GM18858 (cell line): ENCODE results near the gene MAGEA6.
"Not testable (repeated sequence)": the region's sequence is repeated elsewhere in the genome, so short reads cannot be mapped to it uniquely, and the experiment has no call there.

Experiments used
- ATAC-seq: cut with Tn5 transposase; IDR thresholded peaks from one replicate; pipeline ENCODE4 v1.9.1; 2021; ENCODE audit not compliant: unreplicated experiment

Gene MAGEA6

GRCh38 chrX:152769549-152770289, at the start of gene MAGEA6:
Gene MAGEA6, minus strand, starts transcription at chrX:152769689. Its CDS starts 2,039 bp downstream, at chrX:152767650.
- not testable (repeated sequence) for ATAC-seq

- ATAC-seq, result no peak
Measured at GRCh38 chrX:152819266-152819665, 49.8 kb upstream of the MAGEA6 start.

- no peak for ATAC-seq
Measured at GRCh38 chrX:152818356-152818755, 48.9 kb upstream of the MAGEA6 start.

DNA sequence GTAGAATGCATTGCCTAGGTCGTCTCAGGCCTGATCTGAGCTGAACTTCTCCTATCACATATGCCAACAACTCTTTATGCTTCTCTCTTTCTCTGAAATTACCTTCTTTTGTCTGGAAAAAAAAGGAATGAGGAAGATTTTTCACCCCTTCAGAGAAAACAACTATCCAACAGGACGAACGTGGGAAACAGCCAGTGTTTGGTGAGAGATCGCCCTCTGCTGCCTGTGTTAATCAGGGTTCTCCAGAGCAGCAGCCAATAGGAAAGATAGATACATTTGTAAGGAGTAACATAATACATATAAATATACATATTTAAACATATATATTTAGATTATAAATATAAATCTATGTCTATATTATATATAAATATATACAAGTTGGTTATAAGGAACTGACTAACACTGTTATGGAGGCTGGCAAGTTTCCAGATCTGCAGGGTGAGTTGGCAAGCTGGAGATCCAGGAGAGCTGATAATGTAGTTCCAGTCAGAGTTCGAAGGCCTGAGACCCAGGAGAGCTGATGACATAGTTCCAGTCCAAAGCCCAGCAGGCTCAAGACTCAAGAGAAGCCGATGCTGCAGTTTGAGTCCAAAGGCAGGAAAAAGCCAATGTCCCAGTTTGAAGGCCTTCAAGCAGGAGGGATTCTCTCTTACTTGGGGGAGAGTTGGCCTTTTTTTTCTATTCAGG, 47.7 kb upstream of the MAGEA6 start:
- ATAC-seq, result no peak

DNA sequence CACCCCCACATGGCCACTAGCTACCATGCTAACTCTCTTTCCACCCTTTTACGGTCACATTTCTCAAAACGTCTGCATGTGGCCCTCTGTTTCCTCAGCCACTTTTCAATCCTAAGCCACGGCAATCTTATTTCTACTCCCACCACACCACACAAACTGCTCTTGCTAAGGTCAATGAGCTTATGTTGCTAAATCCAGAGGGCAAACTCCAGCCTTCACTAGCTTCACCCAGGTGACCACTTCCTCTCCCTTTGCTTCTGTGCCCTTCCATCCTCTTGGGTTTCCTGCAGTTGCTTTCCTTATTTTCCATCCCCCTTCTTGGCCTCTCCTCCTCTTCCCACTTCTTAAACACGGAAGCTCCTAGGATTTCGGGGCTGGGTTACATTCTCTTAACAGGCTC, 44.6 kb upstream of the MAGEA6 start:
- ATAC-seq, result no peak

- no peak for ATAC-seq
Measured at GRCh38 chrX:152813206-152813605, 43.7 kb upstream of the MAGEA6 start.

DNA sequence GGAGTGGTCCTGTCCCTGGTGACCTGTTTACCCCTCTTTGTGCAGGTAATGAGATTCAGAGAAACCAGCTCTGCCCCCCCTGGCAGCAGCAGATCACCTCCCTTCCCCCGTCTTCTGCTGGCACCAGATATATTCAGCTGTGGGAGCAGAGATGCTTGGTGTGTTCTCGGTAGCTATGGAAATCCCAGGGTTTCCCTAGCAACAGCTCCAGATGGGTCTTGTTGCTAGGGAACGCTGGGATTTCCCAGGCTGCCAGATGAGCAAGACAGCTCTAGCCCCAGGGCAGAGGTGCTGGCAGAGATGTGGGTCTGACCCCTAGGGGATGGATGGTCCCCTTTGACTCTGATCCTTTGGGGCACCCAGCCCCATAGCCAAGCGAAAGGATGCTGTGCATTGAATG, 40.9 kb upstream of the MAGEA6 start:
- ATAC-seq, result no peak

DNA sequence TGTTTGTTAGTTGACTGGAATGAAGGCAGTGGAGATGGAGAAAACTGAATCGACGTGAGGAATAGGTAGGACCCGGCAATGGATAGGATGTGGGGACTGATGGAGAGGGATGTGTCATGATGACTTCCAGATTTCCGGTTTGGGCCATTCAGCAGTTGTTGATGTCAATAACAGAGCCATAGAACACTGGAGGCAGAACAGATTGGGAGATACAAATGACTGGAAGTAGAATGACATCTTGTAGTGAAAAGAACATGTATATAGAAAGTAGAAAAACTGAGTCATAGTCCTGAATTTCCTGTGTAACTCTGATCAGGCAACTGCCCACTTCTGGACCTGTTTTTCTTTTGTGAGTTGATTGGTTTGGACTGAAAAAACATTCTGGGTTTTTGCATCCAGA, 36.5 kb upstream of the MAGEA6 start:
- ATAC-seq, result no peak

DNA sequence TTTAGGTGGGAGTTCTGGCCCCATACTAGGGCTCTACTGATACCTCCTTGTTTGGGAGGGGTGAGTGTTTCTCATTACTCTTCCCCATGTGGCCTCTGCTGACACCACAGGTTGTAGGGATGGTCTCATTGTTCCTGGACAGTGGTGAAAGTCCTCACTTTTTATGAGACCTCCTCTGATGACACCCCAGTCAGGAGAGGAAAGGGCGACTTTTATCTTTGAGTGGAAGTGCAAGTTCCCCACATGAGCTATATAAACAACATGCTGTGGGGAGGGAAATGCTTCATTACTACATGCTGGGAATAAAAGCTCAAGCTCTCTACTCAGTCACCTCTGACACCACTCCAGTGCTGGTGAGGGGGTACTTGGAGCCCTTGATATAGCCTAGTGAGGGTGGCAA, 29.5 kb upstream of the MAGEA6 start:
- no peak for ATAC-seq

DNA sequence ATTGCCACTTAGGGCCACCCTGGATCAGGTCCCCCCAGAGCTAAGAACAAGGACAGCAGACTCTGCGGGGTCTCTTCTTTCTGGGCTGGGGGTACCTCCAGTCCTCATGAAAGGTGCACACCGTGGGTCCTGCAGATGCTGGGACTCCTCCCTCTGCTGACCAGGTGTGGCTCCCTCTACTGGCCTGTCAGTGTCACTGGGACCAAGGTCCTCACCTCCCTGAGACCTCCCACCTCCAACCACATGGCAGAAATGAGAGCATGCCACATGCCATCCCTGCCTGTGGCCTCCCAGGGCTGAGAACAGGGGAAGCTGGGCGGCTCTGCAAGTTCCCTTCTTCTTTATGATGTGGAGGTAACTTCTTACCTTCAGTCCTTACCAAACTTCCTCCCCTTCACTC, 17.6 kb upstream of the MAGEA6 start:
- ATAC-seq, result peak; percentile 81

DNA sequence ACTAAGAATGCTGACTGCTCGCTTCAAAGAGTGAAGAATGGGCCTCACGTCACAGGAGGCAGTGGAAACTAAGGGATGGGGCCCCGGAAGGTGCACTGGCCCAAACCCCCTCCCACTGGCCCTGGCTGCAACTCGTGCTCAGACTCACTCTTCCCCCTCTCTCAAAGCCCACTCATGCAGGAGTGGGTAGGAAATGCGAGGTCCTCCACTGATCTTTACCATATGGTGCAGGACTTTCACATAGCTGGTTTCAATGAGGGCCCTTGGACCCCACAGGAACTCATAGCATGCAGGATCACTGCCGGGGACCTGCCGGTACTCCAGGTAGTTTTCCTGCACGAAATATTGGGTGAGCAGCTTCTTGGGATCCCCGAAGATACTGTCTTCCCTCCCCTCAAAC, 2.9 kb downstream of the MAGEA6 start:
- ATAC-seq, result not testable (repeated sequence)

DNA sequence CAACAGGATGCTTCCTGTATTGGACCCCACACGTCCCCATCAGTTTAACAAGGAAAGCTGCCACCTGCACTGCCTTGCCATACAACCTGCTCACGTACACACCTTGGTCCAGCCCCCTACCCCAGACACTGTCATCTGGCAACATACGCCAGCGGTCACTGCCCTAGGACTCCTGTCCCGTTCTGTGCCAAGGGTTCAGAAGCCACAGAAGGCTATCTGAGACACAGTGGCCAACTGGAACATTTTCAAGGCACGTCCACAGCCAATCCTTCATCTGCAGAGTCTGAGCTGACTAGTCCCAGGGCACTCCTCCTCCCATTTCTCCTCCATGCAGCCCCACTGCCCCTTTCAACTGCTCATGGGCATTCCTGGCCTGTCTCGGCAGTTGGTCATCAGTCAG, 7.9 kb downstream of the MAGEA6 start:
- not testable (repeated sequence) for ATAC-seq

DNA sequence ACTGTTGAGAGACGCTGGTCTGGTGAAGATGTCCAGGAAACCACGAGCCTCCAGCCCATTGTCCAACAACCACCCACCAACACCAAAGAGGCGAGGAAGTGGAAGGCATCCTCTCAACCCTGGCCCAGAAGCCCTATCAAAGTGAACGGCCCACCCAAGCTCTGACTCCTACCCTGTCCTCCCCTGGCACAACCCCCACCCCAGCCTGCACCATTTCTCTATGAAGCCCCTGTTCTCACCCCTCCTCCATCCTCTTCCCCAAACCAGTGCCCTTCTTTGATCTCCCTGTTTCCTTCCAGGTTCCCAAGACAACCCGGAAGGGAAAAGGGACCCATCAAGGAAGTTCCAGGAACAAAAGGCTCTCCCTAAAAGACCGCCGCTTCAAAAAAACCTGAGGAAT, 9.9 kb downstream of the MAGEA6 start:
- not testable (repeated sequence) for ATAC-seq

GRCh38 chrX:152758918-152759317, 10.6 kb downstream of the MAGEA6 start, which contains the start of gene CSAG3:
Gene CSAG3, plus strand, starts transcription at chrX:152759218.
- not testable (repeated sequence) for ATAC-seq

GRCh38 chrX:152754871-152755270, 14.6 kb downstream of the MAGEA6 start:
- ATAC-seq, result not testable (repeated sequence)

DNA sequence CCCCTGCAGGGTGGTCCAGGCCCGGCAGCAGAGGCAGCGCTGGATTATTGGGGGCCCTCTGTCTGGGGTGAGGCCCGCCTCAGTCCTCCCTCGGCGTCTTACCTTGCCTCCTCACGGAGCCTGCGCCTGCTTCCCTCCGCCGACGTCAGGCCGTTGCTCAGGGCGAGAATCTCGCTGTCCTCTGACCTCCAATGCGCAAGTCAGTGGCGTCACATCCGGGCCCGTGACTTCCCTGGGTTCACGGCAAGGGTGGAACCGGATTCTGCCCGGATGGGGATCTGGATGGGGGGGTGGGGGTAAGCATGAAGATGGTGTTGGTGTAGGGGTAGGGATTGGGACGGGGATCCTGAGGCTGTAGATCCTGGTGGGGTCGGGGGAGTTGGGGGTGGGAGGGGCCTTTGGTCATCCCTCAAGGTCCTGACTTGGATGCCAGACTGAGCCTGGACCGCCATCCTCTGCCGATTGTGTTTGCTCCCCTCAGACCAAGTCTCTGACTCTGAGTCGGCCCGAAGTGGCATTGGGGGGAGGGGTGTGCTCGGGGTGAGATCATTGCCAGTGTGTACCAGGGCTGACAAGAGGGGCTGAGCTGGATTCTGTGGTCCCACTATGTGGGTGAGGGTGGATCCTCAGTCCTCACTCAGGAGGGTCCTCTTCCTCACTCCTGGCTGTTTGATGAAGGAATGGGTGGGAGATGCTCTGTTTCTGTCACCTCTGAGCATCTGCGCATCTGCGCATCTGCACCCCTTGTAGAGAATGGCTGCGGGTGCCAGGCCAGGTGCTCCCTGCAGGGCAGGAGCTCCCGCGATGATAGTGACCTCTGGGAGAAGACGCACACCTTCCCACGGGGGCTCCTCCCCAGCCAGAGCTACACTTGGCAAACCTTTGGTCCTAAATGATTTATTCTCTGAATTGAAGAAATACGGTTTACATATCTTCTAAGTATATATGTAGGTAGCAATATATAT, 15.5 kb downstream of the MAGEA6 start, which contains the start of gene MAGEA2:
Gene MAGEA2, minus strand, starts transcription at position 157 of the 965 bp plus-strand sequence. CDS start 2,479 bp downstream, outside the sequence.
- not testable (repeated sequence) for ATAC-seq

DNA sequence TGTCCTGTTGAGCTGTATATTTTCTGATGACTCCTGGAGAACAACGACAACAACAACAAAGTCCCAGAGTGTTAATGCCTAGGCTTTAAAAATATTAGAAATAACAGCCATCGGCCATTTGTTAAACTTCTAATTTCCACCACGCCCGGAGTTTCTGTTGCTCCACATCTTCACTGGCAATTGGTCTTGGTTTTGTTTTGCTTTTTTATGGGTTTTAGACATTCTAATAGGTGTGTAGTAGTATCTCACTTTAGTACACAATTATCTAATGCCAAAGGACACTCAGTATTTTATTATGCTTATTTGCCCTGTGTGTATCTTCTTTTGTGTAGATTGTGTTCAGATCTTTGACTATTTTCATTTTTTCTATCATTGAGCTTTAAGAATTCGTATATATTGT, 30.9 kb downstream of the MAGEA6 start:
- ATAC-seq, result no peak

DNA sequence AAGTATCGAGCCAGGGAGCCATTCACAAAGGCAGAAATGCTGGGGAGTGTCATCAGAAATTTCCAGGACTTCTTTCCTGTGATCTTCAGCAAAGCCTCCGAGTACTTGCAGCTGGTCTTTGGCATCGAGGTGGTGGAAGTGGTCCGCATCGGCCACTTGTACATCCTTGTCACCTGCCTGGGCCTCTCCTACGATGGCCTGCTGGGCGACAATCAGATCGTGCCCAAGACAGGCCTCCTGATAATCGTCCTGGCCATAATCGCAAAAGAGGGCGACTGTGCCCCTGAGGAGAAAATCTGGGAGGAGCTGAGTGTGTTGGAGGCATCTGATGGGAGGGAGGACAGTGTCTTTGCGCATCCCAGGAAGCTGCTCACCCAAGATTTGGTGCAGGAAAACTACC, 33.0 kb downstream of the MAGEA6 start:
- not testable (repeated sequence) for ATAC-seq

GRCh38 chrX:152735860-152736511, 33.5 kb downstream of the MAGEA6 start:
- no peak for ATAC-seq

- ATAC-seq, result no peak
Measured at GRCh38 chrX:152735101-152735500, 34.4 kb downstream of the MAGEA6 start.
